ENCODE data around the gene BAG3.
"Not testable (repeated sequence)": the region's sequence is repeated elsewhere in the genome, so short reads cannot be mapped to it uniquely, and the experiment has no call there.

The BAG3 gene

DNA sequence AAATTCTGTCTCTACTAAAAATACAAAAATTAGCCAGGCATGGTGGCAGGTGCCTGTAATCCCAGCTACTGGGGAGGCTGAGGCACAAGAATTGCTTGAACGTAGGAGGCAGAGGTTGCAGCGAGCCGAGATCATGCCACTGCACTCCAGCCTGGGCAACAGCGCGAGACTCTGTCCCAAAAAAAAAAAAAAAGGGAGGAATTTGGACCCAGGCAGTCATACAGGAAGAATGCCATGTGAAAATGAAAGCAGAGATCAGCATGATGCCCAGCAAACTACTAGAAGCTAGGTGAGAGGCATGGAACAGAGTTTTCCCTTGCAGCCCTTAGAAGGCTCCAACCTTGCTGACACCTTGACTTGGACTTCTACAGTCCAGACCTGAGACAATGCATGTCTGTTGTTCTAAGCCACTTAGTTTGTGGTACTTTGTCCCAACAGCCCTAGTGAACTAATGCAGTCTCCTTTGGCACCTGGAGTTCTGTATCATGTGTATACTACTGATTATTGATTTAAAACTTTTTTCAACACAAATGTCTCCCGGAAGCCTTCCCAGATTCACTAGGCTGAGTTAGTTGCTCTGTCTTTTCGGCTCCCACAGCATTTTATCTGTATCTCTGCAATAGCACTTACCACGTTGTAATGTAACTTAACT lies 10.2 kb upstream of the BAG3 start:
- no peak for DNase-seq (ENCODE audit: low read depth, low spot score)

DNA sequence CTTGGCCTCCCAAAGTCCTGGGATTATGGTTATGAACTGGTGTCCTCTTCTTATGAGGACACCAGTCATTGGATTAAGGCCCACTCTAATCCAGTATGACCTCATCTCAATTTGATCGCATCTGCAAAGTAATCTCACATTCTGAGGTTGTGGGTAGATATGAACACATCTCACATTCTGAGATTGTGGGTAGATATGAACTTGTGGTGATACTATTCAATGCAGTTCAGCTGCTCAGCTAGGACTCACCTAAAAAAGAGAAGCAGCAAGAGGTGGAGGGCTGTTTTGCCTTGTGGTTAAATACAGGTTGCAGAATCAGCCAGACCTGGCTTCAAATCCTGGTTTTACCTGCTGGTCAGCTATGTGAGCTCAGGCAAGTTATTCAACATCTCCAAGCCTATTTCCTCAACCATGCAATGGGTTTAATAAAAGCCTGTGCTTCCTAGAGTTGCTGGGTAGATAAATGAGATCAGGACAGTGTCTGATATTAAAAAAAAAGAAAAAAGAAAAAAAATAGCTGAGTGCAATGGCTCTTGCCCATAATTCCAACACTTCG lies 8.5 kb upstream of the BAG3 start:
- DNase-seq (ENCODE audit: low read depth, low spot score) = no peak

DNA sequence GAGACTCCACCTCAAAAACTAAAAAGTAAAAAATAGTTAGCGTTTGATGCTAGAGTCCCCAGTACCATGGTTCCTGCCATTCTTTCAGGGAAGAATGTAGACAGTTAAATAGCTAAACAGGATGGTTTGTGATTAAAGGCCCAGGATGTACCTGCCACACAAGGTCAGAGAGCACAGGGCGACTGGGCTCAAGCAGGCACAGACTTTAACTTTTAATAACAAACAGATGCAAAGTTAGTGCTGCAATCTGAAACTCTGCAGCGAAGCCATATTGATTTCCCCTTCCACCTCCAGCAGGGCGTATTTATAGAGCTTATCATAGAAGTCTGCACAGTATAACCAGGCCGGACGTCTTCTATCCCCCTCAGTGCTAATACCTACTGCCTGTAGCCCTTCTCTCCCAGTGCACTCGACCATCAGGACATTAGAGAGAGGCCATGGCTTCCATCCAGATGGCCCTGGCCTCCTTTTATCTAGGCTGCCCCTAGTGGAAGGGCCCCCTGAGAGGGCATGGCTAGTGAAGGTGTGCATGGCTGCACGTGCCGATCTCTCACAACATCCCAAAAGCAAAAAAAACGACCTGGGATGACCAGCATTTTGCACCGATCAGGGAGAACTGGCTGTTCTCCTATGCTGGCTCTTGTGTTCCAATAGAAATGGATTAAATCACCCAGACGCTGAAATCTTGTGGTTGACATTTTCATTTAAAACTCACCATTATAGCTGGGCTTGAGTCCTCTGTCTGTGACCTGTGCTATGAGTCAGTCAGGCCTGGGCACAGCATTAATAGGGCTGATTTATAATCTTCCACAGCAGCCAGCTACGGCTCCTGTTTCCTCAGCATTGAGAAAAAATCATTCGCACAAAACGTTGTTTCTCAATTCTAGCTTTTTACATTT lies 7.6 kb upstream of the BAG3 start:
- no peak for DNase-seq (ENCODE audit: low read depth, low spot score)

DNA sequence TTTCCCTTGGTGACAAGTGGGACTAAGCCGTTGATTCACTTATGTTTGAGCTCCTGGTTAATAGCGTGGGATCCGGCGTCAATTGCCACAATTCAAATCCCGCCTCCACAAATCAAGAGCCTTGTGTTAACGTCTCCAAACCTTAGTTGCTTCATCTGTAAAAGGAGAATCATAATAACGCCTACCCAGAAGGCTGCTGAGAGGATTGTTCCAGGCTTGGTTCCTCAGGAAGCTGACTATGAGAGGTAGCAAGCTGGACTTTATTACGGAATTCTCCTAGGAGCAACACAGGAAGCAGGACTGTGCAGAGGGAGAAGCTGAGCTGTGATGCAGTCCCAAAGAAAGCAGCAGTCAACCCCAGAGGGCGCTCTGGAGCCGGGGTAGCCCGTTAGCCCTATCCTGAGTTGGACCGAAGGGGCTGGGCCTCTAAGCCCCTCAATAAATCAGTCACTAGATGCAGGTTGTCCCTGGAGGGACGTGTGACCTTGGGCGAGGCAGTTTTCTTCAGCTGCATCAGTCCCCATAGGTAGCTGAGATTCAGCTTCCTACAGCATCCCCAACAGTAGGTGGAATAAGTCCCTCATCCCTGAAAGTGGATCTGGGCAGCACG lies 6.9 kb upstream of the BAG3 start:
- no peak for DNase-seq (ENCODE audit: low read depth, low spot score)

DNA sequence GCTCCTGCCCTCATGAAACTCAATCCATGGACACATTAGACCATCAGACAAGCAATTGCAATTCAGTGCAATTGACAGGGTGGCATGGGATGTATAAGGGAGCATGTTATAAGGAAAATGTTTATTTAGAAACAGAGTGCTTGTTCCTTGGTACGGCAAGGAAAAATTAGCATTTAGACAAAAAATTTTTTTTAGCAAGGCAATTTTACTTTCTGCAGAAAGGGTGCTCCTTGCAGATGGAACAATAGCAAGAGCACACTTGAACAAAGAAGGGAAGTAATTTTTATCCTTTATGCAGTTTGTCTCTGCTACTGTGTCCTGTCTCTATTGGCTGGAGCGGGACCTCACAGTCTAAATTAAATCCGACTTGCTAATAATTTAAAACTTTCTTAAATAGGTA lies 6.2 kb upstream of the BAG3 start:
- no peak for DNase-seq (ENCODE audit: low read depth, low spot score)

DNA sequence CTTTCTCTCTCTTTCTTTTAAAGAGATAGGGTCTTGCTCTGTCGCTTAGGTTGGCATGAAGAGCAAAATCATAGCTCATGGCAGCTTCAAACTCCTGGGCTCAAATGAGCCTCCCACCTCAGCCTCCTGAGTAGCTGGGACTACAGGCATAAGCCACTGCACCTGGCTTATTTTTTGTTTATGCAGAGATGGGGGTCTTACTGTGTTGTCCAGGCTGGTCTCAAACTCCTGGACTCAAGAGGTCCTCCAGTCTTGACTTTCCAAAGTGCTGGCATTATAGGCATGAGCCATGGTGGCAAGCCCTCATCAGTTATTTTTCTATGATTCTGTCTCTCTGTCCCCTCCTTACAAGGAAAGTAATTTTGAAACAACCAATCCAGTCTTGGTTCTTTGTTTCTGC lies 1.1 kb upstream of the BAG3 start:
- DNase-seq (ENCODE audit: low read depth, low spot score) = no peak

DNA sequence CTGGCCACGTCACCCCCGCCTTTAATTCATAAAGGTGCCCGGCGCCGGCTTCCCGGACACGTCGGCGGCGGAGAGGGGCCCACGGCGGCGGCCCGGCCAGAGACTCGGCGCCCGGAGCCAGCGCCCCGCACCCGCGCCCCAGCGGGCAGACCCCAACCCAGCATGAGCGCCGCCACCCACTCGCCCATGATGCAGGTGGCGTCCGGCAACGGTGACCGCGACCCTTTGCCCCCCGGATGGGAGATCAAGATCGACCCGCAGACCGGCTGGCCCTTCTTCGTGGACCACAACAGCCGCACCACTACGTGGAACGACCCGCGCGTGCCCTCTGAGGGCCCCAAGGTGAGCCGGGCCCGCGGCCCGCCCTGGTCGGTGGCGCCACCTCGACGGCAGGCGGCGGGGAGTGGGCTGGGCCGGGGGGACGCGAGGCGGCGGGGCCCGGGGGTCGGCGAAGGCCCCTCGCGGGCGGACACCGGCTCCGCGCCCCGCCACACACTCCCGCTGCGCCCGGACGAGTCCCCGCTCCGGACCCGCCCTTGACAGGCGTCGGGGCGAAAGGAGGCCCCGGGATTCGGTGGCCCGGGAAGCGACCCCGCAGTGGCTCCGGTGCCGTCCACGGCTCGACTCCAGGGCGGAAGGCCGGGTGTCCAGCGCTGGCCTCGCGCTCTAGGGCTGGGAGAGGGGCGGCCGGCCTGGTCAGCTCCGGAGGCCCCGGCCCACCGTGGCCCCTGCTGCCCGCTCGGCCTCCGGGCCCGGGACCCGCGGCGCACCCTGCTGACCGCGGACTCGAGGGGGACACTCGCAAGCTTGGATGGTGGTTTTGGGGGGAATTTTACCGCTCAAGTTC lies 557 bp downstream of the BAG3 start:
- DNase-seq (ENCODE audit: low read depth, low spot score) = no peak

DNA sequence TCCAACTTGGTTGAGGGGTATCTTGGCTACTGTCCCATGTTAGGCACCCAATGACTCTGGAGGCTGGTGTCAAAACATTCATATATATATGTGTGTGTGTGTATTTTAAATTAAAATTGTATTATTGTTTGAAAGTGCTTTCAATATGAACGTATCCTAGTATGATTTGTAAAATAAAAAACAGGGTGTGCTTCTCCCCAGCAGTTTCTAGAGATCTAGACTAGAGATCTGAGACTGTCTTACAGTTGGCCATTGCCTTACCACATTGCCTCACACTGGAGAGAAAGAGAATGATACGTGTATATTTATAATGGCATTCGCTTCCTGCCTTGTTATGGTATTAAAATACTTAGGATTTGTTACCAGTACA lies 1.2 kb downstream of the BAG3 start:
- DNase-seq (ENCODE audit: low read depth, low spot score) = no peak

DNA sequence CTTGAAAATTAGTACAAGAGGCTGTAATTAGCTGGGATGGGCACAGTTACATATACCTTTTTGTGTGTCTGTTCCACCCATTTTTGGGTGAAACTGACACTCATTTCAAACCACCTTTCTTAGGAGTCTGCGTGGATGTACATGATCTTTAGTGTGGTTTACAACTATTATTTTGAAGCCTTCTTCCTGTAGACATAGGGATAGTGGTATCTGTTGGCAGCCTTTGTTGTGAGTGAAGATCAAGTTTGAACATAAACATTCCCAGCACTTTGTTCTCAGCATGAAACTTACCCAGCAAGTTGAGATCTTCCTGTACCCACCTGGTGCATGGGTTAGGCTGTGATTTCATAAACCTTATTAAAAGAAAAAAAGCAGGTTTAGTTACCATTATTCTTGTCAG lies 2.0 kb downstream of the BAG3 start:
- no peak for DNase-seq (ENCODE audit: low read depth, low spot score)

DNA sequence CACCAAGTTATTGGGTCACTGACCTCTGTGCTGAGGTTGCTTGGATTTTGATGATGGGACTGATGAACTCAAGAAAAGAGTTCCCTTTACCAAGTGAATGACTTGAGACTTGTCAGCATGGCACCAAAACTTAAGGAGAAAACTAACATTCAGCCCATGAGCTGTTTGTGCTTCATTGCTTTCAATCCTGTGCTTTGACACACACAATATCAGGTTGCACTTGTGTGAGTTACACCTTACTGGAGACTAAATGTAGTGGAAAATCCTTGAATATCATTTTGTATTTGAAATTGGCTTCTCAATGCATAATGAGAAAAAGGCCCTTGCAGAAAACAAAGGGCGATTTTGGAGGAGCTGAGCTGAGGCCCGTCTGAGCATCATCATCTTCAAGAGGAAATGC lies 2.7 kb downstream of the BAG3 start:
- DNase-seq (ENCODE audit: low read depth, low spot score) = no peak

DNA sequence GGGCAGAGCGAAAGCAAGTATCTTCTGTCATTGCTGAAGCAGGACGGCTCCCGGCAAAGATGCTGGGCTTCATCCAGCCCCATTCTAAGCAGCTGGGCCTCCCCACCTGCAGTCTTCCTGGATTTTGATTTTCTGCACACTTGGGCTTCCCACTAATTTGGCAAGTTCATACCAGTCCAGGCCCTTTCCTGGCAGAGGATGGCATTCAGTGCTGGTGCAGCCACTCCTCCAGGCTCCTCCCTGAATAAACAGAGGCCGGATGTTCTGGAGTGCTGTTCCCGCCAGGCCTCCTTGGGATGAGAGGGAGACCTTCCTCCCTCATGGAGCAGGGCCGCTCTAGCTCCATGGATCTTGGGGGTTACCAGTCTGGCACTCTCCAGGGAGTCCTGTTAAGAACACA lies 3.4 kb downstream of the BAG3 start:
- DNase-seq (ENCODE audit: low read depth, low spot score) = no peak

DNA sequence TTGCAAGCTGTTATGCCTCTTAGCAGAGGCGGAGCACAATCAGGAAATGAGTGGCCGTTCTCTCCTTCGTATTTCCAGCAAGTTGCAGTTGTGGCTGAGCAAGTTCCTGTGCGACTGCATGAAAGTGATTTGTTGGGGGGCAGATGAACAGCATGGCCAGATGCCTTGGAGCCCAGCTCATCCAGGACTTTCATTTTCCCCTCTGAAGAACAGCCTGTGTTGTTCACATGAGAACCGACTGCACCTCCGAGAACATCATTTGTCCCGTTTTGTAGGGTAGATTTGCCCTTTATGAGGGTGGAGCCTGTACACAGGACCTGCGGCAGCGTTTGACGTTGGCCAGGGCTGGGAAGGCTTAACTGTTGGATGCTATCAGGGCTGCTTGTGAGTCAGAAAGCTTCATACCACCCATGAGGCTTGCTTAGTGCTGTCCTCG lies 4.4 kb downstream of the BAG3 start:
- DNase-seq (ENCODE audit: low read depth, low spot score) = no peak

DNA sequence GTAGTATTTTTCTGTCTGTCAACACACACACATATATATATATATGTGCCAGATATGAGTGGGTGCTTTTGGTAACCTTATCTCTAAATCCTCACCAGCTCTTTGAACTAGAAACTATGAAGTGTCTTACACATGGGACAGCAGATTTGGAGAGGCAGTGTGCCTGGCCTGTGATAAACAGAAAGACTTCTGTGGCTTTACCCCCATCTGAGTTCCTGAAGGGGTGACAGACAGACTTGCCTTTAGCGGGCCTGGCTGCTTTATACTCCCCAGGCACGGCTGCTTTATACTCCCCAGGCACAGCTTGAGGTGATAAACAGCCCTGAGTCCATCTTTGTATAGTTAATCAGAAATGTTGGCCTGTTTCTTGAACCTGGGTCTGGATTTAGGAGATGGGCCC lies 5.6 kb downstream of the BAG3 start:
- no peak for DNase-seq (ENCODE audit: low read depth, low spot score)

DNA sequence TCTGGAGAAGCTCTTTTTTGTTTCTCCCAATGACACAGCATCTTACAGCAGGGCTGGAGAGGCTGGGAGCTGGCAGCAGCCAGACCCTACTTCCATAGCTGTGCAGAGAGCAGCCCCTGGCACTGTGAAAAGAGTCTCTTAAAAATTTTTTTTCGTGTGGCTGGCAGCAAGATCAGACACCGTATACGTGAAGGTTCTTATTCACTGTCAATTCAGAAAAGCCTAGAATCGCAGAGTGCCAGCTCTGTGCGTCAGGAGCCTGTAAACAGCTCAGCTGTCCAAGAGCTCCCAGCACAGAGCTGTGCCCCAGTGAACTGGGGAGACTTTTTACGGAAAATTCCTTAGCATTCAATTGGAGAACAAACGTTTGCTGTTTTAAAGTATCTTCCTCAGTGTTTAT lies 6.5 kb downstream of the BAG3 start:
- no peak for DNase-seq (ENCODE audit: low read depth, low spot score)

DNA sequence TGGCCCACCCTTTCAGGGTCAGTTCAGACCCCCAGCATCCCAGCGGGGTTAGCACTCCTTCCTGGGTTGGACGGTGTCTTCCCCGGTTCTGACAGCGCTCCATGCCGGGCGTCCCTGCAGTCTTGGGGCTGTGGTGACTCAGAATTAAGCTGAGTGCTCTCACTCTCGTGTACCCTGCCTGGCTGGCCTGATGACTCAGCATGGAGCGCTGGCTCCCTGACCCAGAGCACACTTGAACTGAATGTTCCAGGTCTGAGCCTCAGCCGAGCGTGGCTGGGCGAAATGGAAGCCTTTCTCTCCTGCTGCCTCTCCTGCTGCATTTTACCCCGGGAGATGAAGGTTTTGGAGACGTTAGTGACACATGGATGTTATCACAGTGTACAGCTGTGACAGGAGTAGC lies 7.1 kb downstream of the BAG3 start:
- no peak for DNase-seq (ENCODE audit: low read depth, low spot score)

DNA sequence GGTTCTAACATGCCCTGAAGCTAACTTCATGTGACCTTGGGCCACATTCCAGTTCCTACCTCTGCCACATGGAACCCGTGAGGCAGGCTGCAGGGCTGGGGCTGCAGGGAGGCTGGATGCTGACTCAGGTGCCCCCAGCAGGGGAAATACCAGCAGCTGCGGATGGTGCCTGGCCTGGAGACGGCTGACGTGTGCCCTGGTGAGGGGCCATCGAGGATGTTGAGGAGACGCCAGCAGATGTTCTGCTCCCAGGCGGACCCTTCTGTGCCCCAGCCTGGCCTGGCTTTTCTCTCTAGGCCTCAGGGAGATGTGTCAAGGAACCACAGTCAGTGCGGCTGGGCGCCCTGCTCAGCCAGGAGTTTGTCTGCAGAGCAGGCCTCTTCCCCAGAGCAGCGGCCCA lies 8.8 kb downstream of the BAG3 start:
- no peak for DNase-seq (ENCODE audit: low read depth, low spot score)

DNA sequence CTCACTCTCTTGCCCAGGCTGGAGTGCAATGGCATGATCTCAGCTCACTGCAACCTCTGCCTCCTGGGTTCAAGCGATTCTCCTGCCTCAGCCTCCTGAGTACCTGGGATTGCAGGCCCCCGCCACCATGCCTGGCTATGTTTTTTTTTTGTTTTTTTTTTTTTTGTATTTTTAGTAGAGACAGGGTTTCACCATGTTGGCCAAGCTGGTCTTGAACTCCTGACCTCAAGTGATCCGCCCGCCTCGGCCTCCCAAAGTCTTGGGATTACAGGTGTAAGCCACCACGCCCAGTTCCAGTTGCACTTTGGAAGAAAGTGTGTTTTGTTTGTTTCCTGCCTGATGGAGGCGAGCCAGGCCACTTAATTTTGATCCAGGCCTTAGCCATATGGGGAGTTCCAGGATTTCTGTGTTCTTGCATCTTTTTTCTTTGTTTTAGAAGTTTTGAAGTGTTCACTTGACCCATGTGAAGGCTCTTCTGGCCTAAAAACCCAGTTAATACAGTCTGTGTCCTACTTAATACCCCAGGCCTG lies 11.0 kb downstream of the BAG3 start:
- not testable (repeated sequence) for DNase-seq (ENCODE audit: low read depth, low spot score)

DNA sequence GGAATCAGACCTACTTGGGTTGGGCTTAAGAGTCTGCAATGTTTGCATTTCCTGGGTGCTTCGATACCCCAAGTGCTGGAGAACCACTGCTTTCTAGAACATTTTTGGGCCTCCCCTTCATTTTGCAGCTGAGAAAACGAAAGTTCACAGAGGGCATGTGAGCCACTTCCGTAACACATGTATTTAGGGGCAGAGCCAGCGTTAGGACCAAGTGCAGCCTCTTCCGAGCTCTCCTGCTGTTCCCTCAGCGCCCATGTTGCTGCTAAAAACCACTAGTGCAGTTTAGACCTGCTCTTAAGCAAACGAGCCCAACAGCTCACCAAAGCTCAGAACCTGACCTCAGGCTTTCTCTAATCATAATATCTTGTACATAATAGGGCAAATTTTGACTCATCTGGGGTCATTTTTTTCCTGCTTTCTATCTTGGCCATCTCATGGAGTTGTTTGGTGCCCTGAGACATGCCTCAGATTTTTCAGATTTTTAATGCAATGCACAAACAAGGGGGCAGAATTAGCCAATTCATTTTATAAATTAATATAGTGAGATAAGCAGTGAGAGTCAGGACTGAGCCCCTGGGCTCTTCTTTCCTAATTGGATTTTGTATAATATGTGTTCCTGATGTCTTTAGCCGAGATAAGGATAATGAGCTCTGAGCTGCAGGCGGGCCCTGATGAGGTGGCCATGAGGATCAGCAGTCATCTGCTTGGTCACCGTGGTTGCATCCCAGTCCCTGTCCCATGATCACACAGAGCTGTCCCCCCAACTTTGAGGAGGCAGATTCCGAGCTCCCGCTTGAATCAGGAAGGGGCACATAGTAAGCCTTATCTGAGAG lies 12.9 kb downstream of the BAG3 start:
- no peak for DNase-seq (ENCODE audit: low read depth, low spot score)

DNA sequence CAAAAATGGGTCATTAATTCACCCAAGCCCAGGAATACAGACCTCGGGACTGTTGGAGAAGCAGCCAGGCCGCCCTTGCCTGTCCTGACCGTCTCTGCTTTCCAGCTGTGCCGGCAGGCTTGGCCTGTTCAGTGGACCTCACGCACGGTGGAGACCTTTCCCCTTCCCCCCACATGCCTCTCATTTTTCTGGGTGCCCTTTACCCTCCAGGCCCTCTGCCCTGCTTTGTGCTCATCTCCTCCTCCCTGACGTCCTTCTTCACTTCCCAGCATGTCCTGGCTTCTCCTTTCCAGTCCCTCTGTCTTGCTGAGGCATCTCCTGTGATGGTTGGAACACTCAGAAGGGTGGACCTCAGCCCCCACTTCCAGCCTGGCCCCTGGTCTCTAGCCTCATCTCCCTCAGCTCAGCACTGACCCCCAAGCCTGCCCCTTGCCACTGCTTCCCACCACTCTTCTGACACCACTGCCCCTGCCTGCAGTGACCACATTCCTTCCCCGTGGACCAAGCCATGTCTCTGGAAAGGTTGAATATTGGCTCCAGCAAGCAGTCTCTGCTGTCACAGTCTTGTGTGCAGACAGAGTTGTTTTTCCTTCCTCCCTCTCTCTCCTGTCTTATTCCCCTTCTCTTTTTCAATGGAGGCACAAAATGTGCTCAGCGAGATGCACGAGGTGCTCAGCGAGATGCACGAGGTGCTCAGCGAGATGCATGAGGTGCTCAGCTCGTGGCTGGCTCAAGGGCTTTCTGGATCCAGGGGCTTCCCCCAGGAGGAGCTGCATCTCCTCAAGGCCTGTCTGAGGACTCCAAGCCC lies 14.9 kb downstream of the BAG3 start:
- no peak for DNase-seq (ENCODE audit: low read depth, low spot score)

DNA sequence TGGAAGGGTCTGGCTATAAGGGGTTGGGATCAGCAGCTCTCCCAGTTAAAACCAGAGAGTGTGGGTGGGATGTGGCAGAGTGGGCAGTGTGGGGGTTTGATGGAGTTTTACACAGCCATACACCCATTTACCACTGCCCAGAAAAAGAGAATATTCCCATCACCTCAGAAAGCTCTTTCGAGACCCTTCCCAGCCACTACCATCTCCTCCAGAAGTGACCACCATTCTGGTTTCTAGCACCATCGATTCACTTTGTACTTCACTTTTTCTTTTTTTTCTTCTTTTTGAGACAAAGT lies 15.5 kb downstream of the BAG3 start:
- DNase-seq (ENCODE audit: low read depth, low spot score) = no peak
